PFSK-1 (cell line): Measurements from ENCODE around the gene TFG.

ENCODE experiments used
- FOXP2 ChIP-seq: optimal IDR thresholded peaks from 2 replicates; pipeline ENCODE3; 2011; ENCODE audit warnings: borderline replicate concordance, control low read depth, inconsistent platforms; ENCODE audit not compliant: insufficient read depth; ENCODE audit errors: extremely low read length, extremely low read depth
- POLR2AphosphoS5 ChIP-seq: IDR thresholded peaks from 2 replicates; pipeline ENCODE4 v1.6.1; 2012; ENCODE audit warnings: low read depth, mild to moderate bottlenecking, control low read depth, low read length, moderate library complexity
- SIN3A ChIP-seq: IDR thresholded peaks from 2 replicates; pipeline ENCODE4 v1.6.1; 2012; ENCODE audit warnings: mild to moderate bottlenecking, low read length, moderate library complexity, borderline replicate concordance; ENCODE audit not compliant: insufficient read depth
- TAF1 ChIP-seq: IDR thresholded peaks from 2 replicates; pipeline ENCODE4 v1.6.1; 2012; ENCODE audit warnings: low read length, control low read depth, borderline replicate concordance; ENCODE audit not compliant: insufficient read depth
- TF ChIP-seq, protein P1 (sequence below), 2 experiments: IDR thresholded peaks; 2 replicates each; pipeline versions ENCODE4 v1.6.1 to v1.8.0; 2011 to 2012; ENCODE audit warnings: low read depth in 2 of 2, low read length in 2 of 2, control low read depth in 1 of 2, inconsistent platforms in 1 of 2, mild to moderate bottlenecking in 1 of 2, moderate library complexity in 1 of 2; ENCODE audit not compliant: insufficient read depth in 1 of 2

DNA sequence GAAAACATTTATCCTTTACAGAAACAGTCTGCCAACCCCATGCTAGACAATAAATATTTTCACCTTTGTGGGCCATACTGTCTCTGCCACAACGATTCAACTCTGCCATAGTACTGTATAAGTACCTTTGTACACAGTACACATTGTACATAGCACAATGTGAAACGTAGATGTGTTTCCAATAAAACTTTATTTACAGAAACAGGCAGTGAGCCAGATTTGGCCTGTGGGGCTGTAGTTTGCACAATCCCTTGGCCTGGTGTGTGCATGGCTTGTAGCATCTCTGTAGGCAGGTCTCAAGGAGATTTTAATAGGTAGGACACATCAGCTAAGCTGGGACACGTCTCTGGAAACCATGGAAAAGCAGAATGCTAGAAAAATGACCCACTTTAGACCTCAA lies 74.3 kb downstream of the TFG start:
- TF ChIP-seq TAF1 = no peak
- no peak for TF ChIP-seq SIN3A
- no peak for TF ChIP-seq POLR2AphosphoS5
- TF ChIP-seq, protein P1, sequence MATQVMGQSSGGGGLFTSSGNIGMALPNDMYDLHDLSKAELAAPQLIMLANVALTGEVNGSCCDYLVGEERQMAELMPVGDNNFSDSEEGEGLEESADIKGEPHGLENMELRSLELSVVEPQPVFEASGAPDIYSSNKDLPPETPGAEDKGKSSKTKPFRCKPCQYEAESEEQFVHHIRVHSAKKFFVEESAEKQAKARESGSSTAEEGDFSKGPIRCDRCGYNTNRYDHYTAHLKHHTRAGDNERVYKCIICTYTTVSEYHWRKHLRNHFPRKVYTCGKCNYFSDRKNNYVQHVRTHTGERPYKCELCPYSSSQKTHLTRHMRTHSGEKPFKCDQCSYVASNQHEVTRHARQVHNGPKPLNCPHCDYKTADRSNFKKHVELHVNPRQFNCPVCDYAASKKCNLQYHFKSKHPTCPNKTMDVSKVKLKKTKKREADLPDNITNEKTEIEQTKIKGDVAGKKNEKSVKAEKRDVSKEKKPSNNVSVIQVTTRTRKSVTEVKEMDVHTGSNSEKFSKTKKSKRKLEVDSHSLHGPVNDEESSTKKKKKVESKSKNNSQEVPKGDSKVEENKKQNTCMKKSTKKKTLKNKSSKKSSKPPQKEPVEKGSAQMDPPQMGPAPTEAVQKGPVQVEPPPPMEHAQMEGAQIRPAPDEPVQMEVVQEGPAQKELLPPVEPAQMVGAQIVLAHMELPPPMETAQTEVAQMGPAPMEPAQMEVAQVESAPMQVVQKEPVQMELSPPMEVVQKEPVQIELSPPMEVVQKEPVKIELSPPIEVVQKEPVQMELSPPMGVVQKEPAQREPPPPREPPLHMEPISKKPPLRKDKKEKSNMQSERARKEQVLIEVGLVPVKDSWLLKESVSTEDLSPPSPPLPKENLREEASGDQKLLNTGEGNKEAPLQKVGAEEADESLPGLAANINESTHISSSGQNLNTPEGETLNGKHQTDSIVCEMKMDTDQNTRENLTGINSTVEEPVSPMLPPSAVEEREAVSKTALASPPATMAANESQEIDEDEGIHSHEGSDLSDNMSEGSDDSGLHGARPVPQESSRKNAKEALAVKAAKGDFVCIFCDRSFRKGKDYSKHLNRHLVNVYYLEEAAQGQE (IDR thresholded peaks at IDR 0.05; ENCODE audit: insufficient read depth in 1 of 2, low read depth in 2 of 2, low read length in 2 of 2) = no peak
- TF ChIP-seq FOXP2 = no peak
